ENCODE data around the gene AGAP1.

AGAP1 gene

DNA sequence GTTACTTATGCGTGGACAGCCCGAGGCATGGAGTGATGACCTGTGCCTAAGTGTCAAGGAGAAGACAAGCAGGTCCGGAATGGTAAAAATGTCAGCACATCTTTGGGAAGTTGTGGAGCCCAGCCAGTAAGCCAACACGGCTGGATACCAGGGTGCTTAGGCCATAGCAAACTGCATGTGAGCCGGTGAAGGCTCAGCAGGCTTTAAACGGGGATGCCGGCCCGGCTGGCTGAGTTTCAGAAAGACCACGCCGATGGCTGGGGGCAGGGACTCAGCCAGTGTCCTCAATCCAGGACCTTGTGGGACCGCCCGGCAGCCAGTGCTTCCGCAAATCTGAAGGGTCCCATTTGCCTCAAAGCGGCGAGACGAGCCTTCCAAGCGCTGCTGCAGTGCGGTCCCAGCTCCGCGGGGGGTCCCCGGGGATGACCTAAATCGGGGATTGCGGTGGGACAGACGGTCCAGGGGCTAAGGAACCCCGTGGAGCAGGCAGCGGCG is 946 bp upstream of the AGAP1 start:
- no peak for DNase-seq

DNA sequence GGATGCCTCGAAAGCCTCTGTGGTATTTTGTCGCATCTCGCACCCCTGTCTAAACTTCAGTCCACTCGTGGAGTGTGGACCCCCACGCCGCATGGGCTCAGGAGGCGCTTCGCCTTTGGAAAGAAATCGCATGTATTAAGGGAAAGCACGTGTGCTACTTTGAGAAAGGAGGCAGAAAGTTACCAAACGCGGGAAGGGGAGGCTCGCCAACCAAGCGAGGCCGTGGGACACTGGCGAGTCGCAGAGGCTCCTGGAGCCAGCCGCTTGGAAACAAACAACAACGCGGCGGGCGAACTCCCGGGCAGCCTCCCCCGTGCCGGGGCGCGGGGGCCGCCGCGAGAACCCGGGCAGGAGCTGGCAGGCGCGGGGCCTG is 455 bp upstream of the AGAP1 start:
- DNase-seq = no peak

DNA sequence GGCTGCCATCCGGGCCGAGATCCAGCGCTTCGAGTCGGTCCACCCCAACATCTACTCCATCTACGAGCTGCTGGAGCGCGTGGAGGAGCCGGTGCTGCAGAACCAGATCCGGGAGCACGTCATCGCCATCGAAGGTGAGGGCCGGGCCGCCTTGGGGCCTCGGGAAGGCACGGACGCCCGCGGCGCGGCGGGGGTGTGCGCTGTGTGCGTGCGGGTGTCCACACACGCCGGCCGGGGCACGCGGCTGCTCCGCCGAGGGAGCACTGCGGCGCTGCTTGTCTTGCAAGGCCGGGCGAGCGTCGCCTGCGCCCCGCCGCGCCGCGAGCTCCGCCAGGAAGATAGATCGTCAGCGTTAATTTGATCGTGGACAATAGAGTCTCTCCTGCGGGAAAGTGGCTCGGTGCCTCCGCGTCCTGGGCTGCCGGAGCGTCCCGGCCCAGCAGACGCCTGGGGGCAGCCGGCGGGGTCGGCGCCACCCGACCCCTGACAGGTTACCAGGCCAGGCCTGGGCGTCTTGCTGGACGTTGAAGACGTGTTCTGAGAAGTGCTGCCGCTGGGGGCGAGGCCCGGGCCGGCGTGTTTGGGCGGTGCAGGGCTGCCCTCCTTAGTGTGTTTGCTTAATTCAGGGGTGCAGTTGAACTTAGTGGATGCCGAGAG is 1.0 kb downstream of the AGAP1 start:
- DNase-seq = peak; percentile 16

DNA sequence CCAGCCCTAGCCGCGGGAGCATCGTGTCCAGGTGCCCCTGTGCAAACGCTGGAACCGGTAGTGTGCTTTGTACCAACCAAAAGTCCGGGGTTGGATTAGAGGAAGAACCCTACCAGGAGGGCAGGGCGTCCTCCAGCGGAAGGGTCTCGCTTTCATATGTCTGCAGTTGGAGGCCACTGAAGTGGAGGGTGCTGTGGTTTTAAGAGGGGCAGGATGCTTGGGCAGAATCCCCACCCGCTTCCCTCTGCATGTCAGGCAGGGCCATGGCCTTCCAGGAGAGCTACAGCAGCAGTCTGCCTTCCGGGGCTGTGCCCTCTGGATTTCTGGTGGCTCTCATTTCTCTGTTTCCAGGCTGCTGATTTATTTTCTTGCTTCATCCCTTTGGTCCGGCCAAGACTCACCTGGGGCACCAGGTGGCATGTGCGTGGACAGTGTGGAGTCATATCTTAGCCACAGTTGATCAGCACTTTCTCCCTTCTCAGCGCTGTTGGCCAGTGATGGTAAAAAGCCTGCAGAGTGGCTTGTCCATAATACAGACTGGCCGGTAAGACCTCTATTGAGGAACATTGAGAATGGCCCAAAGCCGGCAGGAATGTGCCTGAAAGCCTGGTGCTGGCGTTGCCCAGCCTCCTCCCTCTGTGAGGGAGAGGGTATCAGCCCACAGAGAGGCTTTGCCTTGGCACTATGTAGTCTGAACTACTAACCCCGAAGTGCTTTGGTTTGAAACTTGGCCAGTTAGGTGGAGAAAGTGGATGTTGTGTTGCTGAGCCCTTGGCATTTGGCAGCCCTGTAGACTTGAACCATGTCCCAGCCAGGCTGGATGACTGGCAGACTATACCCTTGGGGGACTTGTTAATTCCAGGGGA is 1.8 kb downstream of the AGAP1 start:
- DNase-seq = no peak

DNA sequence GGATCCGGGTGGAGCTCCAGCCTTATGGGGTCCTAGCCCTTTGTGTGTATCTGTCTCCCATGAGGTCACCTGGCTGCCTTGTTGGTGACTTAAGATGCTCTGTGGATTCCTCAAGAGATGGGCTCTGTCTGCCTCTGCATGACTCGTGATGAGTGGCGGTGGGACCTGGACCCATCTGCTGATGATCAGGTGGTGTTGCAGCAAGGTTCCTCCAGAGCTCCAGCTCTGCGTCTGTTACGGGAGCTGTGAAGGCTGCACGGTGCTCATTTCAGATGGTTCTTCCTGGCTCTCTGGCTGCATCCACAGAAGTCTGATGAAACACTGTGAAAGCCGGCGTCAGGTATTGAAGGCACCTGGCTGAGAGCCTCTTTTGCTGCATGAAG is 2.4 kb downstream of the AGAP1 start:
- DNase-seq = no peak

DNA sequence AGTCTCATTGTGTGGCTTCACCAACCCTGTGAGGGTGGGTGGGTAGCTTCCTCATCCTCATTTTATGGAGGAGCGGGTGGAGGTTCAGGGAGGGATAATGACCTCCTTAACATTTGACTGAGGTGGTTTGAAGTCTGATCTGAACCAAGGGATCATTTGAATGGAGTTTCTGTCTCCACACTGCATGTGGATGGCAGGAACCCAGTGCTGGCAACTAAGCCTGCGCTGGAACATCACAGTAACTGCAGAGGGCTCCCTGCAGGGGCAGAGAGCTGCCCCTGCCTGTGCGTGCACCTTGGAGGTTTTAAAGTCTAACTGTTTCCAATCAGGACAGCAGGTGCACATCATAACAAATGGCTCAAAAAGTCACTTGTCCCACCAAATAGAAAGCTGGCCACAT is 3.3 kb downstream of the AGAP1 start:
- no peak for DNase-seq

DNA sequence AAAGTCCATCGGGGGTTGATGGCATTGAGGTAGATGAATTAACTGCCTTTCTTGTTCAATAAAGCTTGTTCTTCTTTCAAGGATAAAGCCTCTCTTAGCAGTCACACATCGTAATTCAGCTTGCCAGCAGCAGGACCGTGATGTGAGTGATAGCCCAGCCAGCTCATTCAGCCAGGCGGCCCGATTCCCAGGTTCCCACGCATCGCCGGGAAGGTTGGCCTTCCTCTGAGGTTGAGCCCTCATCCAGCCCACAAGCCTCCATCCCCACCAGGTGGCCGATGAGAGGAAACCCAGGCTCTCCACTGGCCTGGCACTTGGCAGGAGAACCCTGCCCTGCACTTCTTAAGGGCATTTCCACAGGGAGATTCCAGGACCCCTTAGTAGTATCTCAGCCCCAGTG is 4.7 kb downstream of the AGAP1 start:
- no peak for DNase-seq

DNA sequence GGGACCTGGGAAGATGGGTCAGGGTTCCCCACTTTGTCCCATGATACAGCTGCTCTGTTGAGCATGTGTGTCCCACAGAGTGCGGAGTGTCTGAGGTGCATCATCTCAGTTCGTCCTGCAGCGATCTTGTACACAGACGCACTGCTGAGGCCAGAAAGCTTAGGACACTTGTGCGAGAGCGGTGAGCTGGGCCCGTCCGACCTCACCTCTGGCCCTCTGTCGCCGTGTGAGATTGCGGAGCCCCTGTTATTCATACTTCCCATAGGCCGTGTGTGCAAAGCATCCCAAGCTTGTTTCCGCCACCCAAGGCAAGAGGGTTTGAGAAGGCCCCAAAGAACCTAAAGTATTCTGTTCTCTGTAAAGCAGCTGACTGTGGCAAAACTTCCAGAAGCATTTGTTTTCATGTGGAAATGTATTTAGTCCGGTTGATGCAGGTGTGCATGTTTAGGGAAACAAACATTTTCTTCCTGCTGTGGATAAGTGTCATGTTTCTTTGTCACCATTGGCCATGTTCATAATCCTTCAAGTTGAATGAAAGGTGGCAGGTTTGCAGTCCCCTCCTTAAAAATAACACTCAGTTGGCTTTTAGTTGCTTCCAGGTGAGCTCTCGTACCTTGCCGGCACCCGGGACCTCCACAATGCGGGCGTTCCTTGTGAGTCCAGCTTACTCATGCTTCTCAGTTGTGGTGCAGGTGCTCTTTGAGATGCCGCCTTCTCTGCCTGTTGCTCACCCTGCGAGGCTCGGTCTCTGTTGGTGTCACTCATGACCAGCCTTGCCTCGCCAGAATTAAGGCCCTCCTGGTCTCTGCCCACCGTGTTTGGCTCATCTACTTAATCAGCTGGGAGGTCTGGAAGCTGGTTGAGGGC is 5.3 kb downstream of the AGAP1 start:
- DNase-seq = no peak

DNA sequence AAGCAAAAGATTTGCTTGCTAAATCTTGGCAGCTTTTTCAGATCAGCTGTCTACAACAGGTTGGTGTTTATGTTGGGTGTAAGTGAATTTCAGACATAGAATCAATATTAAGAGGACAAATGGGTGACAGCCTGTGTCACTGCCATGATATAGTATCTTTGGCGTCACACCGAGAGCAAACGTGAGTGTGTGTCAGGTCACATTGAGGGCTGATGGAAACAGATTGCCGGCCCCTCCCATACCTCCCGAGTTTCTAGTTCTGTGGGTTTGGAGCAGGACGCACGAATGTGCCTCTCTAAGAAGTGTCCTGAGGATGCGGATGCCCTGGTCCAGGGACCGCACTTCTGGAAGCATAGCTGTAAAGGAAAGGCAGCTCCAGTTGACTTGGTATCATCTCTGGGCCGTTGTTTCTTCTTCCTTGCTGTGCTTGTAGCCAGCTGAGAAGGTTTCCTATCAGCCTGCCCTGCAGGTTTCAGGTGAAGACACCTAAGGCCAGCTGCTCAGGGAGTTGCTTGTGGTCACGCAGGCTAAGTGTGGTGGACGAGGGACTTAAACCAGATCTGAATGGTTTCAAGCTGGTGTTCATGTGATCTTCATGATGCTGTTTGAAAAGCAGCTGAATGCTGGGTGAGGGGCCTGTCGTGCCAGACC is 6.4 kb downstream of the AGAP1 start:
- DNase-seq = no peak

DNA sequence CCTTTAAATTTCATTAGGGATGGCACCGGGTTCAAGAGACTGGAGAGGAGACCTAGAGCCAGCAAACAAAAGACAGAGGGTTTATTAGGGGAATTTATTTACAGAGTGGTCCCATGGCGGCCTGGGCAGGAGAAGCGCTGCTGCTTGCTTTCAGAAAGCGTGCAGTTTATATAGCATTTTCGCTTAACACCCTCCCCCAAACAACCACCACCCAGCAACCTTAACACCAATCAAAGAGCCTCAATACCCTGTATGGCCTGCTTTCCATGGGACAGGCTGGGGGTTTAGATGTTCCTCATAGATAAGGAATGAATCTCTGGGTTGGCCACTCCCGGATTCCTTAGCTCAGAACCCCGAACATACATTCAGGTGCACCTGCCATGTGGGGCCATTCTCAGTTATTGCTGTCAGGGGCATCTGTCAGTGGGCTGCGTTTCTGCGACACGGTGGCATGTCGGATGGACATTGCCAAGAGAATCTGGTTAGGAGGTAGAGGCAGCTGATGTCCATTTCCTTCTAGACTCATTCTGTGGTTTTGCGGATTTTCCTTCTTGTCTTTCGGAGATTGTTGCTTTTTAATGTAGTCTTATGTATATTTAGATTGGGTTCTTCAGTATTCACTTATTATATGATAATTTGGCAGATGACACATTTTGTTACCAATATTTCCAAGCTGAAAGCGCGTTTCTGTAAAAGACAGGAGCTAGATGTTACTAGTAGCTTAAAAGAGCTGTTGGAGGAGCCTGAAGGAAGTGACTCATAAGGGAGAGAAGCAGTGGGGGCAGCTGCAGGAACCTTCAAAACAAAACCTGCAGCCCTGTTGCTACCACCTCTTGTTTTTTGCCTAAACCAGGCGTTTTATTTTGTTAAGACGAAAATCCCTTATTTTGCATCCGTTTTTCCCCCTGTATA is 7.2 kb downstream of the AGAP1 start:
- peak; percentile 57 for DNase-seq

DNA sequence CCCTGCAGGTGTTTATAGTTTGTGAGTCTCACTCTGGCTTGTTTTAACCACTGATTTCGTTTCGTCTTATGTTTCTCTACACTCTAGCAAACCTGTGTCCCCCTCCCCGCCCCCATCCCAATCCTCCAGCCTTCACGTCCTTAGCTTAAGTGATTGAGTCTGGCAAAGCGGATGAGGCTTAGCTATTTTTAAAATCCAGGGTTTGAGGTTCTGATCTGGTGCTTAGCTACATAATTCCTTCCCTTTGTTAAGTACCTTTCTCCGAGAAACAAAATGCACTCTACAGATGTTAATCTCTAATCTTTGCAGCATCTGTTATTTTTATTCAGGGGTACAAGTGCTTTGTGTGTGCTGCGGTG is 7.8 kb downstream of the AGAP1 start:
- DNase-seq = no peak

DNA sequence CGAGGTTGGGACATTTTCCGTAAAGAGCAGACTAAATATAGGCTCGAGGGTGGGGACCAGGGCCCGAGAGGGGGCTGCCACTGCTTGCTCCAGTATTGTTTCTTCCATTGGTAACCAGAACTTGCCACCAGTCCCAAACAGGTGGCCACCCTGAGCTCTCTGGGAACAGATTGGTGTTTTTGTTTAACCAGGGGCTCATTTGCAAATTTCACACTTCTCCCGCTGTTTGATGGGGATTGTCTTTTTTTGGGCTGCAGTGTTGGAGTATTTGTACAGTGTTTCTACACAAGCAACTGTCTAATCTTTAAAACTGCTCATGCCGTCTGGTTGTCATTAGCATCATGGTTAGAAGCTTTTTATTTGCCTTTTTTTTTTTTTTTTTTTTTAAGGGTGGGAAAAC is 8.5 kb downstream of the AGAP1 start:
- DNase-seq = no peak

DNA sequence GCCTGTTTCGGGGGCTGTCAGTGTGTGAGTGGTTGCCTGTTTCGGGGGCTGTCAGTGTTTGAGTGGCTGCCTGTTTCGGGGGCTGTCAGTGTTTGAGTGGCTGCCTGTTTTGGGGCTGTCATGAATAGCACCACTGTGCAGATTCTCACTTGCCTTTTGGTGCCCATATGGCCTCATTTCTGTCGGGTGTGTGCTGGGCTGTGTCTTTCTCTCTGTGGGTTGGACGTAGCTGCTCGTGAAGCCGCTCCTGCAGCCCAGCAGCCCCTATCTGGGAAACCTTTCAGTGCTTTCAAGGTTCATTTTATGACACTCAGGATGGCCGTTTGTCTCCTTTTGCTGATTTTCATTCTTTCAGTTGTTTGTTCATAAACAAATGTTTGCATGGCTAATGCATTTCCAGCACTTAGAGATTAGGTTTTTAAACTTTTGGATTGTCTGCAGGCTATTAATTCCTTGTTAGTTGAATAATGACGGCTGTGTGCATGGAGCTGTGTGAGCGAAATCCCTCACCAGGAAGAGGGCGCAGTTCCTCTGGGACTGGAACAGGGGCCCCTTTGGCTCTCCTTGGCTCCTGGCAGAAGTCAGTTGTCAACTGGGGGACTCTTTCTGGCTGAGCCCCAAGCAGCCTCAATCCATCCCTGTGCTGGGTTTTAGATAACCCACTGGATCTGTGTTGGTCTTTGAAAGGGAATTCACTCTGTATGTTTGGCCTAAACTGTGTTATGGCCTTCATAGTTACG is 10.8 kb downstream of the AGAP1 start:
- no peak for DNase-seq

DNA sequence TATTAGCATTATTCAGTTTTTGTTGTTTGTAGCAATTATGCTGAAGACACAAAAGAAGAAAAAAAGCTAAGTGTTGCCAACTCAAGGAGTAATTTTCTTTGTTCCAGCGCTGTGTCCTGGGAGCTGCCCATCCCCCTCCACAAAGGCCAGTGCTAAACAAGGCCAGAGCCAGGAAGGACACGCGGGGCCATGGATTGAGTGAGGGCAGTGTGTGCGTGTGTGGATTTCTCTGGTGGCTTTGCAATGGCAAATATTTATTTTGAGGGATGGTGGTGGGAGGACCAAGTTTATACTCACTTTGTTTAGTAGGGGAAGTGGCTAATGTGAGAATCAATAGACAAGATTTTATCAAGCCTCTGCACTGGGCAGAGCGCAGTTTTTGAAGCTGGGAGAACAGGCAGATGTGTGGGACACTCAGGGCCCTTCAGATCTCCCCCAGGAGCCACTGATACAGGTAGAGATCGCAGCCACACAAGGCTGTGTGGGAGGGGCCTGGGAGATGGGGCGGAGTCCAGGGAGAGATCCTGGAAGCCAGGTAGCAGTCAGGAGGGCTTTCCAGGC is 11.4 kb downstream of the AGAP1 start:
- no peak for DNase-seq

DNA sequence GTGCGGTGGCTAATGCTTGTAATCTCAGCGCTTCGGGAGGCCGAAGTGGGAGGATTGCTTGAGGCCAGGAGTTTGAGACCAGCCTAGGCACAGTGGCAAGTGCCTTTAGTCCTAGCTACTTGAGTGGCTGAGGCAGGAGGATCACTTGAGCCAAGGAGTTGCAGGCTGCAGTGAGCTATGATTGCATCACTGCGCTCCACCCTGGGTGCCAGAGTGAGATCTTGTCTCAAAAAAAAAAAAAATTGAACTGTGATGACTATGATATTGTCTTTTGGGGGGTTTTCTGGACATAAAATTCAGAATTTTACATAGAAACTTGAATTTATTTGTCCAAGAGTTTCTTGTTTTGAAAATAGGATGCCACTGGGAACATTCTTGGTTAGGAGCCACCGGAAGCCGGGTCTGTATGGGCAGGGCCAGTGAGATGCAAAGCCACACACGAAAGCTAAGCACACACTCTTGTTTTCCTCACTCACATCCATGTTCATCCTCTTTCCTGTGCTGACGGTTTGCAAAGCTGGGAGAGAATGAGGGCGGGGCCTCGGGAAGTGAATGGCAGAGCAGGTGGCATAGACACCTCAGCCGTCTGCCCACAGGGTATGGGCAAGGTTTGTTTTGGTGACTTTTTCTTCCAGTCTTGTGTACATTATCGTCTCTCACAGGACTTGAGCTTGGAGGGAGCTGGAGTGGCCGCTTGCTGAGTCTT is 12.6 kb downstream of the AGAP1 start:
- no peak for DNase-seq

DNA sequence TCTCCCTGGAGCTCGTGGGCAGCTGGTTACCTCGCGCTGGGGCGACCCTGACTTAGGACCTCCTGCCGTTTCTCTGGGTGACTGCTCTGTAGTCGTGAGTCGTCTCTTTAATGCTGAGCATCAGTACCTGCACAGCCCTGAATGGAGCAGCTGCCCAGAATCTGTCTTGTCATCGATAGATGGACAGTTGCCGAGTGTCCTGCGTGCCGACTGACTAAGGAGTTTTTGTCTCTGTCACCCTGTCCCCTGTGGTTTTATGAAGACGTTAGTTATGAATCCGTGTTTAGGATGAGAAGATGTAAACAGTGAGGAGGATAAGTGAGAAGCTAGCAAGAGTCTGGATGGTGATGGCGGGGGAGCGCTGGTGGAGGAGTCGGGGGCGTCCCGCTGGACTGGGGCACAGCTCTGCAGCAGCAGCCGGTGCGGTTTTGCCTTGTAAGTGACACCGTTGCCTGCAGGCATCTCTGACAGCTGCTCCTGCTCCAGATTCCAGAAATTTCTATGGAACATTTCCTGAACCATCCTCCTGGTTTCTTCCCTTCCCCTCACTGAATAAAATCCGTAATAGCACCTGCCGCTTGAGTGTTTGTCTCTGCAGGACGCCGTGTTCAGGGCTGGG is 13.3 kb downstream of the AGAP1 start:
- DNase-seq = no peak

DNA sequence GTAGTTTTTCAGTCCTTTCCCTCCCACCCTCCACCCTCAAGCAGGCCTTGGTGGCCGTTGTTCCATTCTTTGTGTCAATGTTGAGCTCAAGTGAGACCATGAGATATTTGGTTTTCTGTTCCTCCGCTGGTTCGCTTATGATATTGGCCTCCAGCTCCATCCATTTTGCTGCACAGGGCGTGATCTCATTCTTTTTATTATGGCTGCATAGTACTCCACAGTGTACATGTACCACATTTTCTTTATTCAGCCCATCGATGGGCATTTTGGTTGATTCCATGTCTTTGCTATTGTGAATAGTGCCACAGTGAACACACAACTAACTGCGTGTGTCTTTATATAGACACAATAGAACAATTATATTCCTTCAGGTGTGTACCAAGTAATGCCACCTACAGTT is 14.1 kb downstream of the AGAP1 start:
- no peak for DNase-seq

DNA sequence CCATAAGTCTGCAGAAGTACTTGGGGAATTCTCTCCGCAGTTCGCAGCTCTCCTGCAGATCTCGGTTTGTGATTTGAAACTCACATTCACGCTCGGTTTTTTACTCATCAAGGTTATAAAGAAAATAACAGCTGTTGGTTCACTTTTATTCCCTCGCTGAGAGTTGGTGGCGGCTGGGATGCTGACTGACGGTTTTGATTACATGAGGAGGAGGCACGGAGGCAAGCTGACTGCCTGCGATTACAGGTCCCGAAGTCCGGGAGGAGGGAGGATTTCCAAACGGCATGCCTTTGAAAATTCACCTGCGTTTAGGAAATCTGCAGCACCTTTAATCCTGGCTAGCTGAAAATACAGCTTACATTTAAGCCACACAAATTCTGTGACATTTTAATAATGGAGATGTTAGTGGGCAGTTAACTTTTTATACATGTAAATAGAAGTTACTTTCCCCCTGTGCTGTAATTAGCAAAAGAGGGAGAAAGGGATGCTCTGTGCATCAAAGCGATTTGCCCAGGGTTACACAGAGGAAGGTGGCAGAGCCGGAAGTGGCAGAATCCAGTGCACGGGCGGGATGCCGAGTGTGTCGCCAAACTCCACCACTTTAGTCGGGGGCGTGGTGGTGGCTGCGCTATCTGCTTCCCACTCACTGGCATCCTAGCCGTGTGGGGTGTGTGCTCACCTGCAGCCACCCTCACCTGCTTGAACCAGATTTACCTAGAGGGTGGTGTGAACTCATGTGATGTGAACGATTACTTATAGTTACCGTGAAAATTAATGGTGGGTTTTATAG is 14.7 kb downstream of the AGAP1 start:
- DNase-seq = no peak

DNA sequence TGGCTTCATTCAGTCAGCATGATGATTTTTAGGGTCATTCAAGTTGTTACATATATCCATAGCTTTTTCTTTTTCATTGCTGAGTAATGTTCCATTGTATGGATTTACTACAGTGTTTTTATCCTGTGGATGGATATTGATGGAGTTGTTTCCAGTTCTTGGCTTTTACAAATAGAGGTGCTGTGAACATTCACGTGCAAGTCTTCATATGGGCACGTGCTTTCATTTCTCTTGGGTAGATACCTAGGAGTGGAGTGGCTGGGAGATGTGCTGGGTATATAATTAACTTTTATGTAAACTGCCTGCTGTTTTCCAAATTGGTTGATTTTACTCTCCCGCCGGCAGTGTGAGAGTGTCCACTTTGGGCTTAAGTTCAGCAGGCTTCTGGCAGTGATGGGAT is 16.5 kb downstream of the AGAP1 start:
- no peak for DNase-seq

All from activated CD4-positive, alpha-beta T cell treated with anti-CD3 and anti-CD28 coated beads, Interleukin-2, Interleukin-6, amounts not matched to agents 100 ng/mL and 50 ng/mL, durations not matched to agents 16 hours and 8 hours (primary cell).